Fibroblast of the aortic adventitia (primary cell): ENCODE data around the gene SRRM5. TPM values are rescaled to one million over a fixed set of nuclear protein-coding genes. Genes with fewer than 3 reads are reported as not detected.
A peak's percentile ranks its signal among the peaks of the same experiment; 100 is the strongest.

Source experiments
- DNase-seq: peaks from one replicate; pipeline ENCODE4 v3.0.0-alpha.2; 2010; ENCODE audit warnings: low read depth
- H3K4me3 ChIP-seq: 2 replicates; pipeline ENCODE4 v1.5.1; 2011; ENCODE audit warnings: low read depth, mild to moderate bottlenecking, control low read depth, low read length, moderate library complexity
- total RNA-seq: library from RNA; depleted of rRNA; stranded (reverse); fragments of >200 nt; gene quantifications from 2 replicates; pipeline ENCODE4 v1.2.3, GENCODE V29; 2012; ENCODE audit warnings: low replicate concordance
- TF ChIP-seq, protein P1 (sequence below): IDR thresholded peaks from 2 replicates; pipeline ENCODE4 v1.5.1; 2011; ENCODE audit warnings: mild to moderate bottlenecking, low read length, control low read depth, inconsistent platforms; ENCODE audit not compliant: insufficient read depth

SRRM5 gene
- total RNA-seq, 1 donor: 0.09 TPM

DNA sequence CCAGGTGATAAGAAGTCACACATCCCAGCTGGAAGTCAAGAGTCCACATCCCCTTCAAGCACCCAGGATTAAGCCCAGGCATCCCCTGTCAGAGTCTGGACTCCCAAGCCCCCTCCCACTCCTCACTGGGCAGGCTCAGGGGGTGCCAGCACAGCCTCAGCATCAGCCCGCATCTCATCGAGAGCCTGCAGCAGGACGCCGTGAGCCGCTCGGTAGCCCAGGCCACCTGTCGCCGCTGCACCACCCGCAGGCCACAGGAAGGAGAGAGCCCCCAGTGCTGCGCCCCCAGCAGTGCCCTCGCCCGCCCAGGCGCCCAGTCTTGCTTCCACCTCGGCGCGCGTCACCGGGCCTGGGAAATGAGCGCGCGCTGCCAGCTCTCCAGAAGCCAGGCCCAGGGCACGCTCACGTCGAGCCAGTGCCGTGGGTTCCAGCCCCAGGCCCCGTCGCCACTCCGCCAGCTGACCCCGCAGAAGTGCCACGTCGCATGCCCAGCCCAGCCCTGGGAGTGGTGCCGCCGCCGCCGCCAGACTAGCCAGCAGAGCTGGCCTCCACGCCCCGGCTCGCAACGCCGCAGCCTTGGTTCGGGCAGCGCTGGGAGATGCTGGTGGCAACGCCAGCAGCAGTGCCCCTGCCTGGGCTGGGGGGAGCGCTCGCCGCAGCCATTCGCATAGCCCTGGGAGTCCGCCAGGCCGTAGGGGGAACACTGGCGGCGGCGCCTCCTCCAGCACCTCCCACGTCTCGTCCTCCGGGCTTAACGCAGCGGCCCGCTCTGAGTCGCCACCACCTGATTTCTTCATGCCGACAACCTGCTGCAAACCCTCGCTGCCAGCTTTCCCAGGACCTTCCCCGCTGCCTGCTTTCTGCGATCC, 19.8 kb upstream of the SRRM5 start:
- no peak overlapping the region for H3K4me3 ChIP-seq
- no peak for DNase-seq
- TF ChIP-seq, protein P1, sequence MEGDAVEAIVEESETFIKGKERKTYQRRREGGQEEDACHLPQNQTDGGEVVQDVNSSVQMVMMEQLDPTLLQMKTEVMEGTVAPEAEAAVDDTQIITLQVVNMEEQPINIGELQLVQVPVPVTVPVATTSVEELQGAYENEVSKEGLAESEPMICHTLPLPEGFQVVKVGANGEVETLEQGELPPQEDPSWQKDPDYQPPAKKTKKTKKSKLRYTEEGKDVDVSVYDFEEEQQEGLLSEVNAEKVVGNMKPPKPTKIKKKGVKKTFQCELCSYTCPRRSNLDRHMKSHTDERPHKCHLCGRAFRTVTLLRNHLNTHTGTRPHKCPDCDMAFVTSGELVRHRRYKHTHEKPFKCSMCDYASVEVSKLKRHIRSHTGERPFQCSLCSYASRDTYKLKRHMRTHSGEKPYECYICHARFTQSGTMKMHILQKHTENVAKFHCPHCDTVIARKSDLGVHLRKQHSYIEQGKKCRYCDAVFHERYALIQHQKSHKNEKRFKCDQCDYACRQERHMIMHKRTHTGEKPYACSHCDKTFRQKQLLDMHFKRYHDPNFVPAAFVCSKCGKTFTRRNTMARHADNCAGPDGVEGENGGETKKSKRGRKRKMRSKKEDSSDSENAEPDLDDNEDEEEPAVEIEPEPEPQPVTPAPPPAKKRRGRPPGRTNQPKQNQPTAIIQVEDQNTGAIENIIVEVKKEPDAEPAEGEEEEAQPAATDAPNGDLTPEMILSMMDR: no peak

DNA sequence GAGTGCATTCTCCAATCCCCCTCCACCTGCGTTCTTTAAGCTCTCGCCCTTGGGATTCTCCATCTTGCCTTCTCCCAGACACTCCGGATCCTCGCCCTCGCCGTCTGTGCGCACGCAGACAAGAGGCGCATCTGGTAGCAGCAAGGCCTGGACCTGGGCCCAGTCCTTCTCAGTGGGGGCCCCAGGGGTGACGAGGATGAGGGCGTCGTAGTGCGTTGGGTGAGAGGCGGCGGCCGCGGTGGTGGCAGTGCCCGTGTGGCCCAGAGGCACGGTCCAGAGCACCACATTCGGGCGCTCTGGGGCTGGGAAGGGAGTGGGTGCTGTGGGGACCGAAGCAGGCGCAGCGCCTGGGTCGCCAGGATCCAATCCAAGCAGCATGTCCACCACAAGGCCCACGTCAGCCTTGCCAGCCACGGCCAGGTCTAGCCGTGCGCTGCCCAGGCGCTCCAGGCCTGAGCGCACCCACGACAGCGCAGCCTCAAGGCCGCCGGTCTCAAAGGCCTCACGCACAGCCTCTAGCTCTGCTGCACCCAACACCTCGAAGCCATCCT, 19.0 kb upstream of the SRRM5 start:
- H3K4me3 ChIP-seq: no peak overlapping the region
- DNase-seq: no peak
- TF ChIP-seq, protein P1: no peak

DNA sequence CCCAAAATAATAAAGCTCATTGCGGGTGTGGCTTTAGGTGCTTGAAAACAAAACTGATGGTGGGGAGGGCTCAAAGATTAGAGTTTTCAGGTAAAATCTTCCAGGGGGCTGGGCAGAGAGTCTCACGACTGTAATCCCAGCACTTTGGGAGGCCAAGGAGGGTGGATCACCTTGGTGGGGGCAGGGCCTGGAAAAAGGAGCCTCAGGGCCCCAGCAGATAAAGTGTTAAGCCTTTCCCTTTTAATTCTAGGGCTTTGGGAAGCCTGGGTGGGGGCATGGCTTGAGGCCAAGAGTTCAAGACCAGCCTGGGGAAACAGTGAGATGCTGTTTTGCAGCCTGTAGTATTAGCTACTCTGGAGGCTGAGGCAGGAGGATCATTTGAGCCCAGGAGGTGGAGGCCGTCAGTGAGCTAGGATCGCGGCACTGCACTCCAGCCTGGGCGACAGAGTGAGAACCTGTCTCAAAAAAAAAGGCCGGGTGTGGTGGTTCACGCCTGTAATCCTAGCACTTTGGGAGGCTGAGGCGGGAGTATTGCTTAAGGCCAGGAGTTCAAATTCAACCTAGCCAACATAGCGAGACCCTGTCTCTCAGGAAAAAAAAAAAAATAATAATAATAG, 17.7 kb upstream of the SRRM5 start:
- peak overlapping the region; percentile 85 for H3K4me3 ChIP-seq
- DNase-seq: no peak
- TF ChIP-seq, protein P1: no peak

DNA sequence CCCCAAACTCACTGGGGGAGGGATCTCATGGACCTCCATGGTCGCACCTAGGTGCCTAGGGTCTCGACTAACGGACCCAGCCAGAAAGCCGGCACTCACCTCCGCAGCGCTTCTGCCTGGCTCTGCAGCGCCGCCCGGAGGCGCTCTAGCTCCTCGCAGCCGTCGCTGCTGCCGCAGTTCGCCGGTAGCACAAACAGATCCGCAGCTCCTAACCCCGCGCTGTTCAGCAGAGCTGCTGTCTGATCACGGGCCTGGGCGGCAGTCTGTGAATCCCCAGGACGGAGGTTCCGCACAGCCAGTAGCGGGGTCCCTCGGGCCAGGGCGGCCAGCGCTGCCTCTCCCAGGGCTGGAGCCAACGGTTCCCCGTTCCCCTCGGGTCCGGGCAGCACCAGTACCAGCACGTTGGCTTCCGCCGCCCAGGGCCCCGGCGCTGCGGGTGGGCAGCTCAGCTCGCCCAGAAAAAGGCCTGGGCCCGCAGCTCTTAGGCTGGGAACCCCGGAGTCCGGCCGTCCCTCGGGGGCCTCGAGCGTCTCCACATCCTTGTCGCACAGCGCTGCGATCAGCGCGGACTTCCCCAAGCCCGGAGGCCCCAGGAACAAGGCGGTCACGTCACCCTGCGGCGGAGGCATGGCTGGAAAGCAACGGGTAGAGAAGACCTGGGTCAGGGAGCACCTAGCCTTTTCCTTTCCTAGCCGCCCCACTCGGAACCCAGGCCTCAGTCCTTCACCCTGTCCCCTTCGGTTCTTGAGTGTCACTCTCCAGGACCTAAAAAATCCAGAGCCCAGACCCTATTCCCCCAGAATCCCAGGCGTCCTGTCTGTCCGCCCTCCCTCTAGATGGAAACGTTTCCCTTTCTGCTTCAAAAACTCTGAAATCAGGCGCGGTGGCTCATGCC, 16.9 kb upstream of the SRRM5 start:
- H3K4me3 ChIP-seq: peak overlapping the region; percentile 85
- TF ChIP-seq, protein P1: peak; percentile 89
- peak; percentile 59 for DNase-seq

DNA sequence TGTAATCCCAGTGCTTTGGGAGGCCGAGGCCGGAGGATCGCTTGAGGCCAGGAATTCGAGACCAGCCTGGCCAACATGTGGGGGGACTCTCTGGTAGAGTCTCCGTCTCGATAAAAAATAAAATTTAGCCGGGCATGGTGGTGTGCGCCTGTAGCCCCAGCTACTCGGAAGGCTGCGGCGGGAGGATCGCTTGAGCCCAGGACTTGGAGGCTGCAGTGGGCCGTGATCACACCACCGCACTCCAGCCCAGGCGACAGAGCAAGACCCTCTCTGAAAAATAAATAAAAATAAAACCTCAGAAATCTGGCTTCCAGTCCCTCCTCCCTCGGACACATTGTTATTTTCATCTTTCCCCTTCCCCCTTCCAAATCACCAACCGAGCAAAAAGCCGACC, 16.3 kb upstream of the SRRM5 start:
- H3K4me3 ChIP-seq: peak overlapping the region; percentile 85
- TF ChIP-seq, protein P1: no peak
- DNase-seq: no peak
